Adipose tissue (tissue), 3 donors: Measurements from ENCODE around the gene PTPN3. TPM values are rescaled to one million over a fixed set of nuclear protein-coding genes. Genes with fewer than 3 reads are reported as not detected.

ENCODE experiments used
- H3K27ac ChIP-seq: one replicate; pipeline ENCODE4 v1.5.1; 2013; ENCODE audit warnings: low read depth, low read length
- WGBS, 3 donors: extraction: QIAGEN DNeasy Blood & Tissue Kit; methylation state at CpG; one replicate each; pipeline ENCODE4 v1.1.7; 2013; 5-methylcytosine and 5-hydroxymethylcytosine counted together
- polyA plus RNA-seq, 3 donors: library from polyadenylated mRNA; stranded (reverse); fragments of 200-250 nt; gene quantifications; one replicate each; pipeline ENCODE4 v1.2.3, GENCODE V29; 2013
- donor health status: healthy with polysubstance abuse.
- donor health status: Bipolar disorder and iron deficiency.
- donor health status: healthy.

PTPN3 gene
- polyA plus RNA-seq, 3 donors = 2.2 to 9.0 (median 8.1) TPM

GRCh38 chr9:109463924-109464625 lies 34.0 kb downstream of the PTPN3 start:
- H3K27ac ChIP-seq = no peak overlapping the region
- WGBS, 3 donors = 76 to 81% (median 79%) methylated on average over 7 of the region's 7 CpGs

DNA sequence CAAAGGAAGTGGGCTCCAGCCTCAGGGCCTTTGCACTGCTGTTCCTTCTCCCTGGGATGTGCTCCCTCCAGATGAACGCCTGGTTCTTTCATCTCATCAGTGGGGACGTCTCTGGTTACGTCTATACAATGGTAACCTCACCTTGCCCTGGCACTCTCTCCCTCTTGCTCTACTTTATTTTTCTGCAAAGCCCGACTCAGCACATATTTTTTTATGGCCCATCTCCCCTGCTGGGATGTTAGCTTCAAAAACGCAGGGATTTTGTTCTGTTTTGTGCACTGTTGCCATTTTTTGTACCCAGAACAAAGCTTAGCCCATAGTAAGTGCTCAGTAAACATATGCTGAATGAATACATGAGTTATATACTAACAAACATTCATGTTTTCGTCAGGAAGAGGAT lies 37.5 kb downstream of the PTPN3 start:
- WGBS, 3 donors = 82 to 91% (median 83%) methylated on average over 6 of the region's 6 CpGs
- H3K27ac ChIP-seq = no peak overlapping the region

DNA sequence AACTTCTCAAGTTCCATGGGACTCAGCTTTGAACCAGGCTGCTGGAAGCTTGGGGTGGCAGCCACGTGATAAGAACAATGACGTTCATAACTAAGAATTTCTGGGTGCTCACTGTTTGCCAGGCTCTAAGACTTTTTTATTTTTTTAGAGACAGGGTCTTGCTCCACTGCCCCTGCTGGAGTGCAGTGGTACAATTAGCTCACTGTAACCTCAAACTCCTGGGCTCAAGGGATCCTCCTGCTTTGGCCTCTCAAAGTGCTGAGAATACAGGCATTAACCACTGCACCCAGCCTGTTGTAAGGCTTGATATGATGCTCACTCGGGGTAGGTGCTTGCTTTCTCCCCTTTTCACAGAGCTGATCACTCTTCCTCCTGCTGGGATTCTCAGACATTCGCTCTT lies 38.7 kb downstream of the PTPN3 start:
- no peak overlapping the region for H3K27ac ChIP-seq
- WGBS, 3 donors = 66 to 82% (median 82%) methylated on average over 4 of the region's 4 CpGs

DNA sequence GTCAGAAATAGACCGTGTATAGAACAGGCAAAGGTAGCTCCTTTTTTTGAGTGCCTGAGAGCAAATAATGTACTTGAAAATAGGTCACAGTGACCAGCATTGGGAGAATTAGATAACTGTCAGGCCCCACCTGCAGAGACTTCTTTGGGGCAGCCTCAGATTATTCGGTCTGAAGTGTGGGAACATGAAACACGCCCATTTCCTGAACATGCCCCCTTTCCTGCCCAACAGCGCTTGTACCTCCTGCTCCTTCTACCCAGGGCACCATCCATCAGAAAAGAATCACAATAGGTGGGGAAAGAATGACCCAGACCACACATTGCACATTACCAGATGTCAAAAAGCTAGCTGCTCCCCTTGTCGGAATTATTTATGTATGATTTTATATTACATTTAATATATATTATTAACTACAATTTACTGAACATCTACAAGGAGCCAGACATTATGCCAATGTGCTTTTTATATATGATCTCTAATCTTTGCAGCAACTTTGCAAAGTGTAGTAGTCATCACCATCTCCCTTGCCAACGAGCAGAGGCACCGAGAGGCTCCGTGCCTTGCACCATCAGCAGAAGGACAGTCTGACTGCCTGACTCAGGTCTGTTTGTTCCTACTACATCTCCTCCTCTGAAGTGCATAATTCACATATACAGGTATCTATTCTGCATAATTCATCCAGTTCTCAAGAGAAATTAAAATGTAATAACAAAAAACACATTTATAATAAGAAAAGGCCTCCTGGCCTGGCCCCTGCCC lies 39.5 kb downstream of the PTPN3 start:
- WGBS, 3 donors = 66 to 76% (median 72%) methylated on average over 8 of the region's 8 CpGs
- no peak overlapping the region for H3K27ac ChIP-seq

DNA sequence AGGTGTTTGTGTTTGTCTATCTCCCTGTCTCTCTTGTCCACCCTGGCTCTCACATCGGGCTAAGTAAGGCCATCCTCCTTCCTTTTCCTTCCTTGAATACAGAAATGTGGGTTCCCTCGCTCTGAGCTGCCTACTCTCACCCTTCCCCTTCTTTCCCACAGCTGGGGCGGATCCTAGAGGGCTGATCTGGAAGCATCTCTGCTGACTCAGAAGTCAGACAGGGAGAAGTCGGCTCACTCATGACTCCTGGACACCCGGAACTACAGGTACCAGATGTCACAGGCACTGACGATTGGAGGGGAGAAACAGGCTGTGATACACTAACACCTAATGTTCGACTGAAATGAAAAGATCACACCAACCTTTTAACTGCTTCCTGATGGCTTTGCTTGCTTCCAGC lies 41.3 kb downstream of the PTPN3 start:
- no peak overlapping the region for H3K27ac ChIP-seq
- 66 to 82% (median 74%) methylated on average over 7 of the region's 7 CpGs for WGBS, 3 donors

GRCh38 chr9:109455861-109456260 lies 42.2 kb downstream of the PTPN3 start:
- H3K27ac ChIP-seq = no peak overlapping the region
- 73 to 83% (median 74%) methylated on average over 11 of the region's 11 CpGs for WGBS, 3 donors

DNA sequence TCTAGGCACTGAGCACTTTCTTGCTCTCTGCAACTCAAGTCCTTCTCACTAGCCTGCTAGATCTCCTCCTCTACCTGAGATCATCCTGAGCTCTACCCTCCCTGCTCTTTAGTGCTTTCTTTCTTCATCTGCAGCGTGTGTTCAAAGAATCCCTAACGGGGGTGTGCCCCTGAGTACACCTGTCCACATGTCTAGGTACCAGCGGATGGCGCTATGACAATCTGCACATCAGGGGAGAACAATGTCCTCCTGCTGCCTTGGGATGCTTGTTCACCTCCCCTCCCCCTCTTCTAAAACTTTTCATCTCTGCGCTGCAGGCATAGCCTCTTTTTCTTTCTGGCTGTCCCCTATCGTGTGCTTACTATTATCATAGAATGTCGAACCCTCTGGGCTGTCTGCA lies 42.7 kb downstream of the PTPN3 start:
- 77 to 90% (median 83%) methylated on average over 7 of the region's 7 CpGs for WGBS, 3 donors

DNA sequence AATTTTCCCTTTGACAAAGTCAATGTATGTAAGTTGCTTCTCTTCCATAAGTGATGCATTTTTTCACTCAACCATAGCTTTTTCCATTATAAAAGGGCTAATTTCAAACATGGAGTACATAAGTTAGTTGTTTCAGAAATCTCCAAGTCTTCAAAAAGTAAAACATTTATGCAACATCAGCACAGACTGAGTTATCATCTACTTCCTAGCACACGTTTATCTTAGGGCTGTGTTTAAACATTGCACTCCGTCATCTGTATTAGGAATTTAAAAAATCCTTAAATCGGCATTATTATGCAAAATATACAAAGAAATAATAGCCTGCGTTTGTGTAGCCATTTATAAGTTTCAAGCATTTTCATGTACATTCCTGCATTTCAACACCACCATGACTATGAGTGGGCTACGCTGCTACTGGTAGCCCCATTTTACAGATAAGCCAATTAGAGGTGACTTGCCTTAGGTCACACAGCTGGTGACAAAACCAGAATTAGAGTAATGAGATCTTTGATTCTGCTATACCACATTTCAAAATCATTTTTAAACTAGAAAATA lies 43.4 kb downstream of the PTPN3 start:
- H3K27ac ChIP-seq = no peak overlapping the region
- 72 to 83% (median 78%) methylated on average over 5 of the region's 5 CpGs for WGBS, 3 donors

More for the DNA sequence above, 42.7 kb downstream of the PTPN3 start:
- H3K27ac ChIP-seq = no peak overlapping the region

DNA sequence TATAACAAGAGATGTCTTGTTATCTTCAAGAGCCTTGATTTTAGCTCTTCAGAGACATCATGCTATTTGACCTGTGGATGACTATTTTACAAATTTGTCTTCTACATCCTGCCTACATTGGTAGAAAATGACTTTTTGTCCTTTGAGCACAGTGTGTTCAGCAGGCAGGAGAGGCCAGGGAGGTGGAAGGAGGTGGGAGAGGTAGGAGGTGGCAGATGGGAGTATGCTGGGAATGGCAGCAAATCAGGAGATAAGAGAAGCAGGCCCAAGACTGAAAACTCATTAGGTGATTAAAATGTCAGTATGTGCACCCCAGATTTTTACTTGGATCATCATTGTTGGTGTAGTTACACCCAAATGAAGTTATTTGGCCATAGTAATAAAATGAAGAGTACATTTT lies 44.1 kb downstream of the PTPN3 start:
- H3K27ac ChIP-seq = no peak overlapping the region

DNA sequence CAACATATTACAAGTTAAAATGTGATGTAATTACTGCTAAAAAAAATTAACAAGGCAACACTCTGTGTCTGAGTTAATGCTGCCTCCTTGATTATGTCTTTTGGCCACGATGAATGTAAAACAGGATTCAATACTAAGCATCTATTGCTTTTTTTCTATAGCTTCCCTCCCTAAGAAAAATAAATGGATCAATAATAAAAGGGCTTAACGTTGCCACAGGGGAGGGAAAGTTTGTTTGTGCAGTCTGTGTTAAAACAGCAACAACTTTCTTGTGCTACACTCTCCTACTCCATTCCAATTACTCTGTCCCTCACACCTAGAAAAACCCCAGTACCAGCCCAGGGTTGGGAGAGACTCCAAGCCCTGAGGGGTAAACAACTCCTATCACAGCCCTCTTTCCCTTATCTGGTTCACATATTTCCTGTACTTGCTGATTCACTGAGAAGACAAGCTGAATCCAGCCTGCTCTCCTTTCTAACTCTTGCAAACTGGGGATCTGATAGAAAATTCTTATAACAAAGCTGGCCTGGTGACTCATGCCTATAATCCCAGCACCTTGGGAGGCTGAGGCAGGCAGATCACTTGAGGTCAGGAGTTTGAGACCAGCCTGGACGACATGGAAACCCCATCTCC lies 44.8 kb downstream of the PTPN3 start:
- no peak overlapping the region for H3K27ac ChIP-seq
- WGBS, 3 donors = 60 to 71% (median 70%) methylated on average over 3 of the region's 3 CpGs

GRCh38 chr9:109452761-109453160 lies 45.3 kb downstream of the PTPN3 start:
- WGBS, 3 donors = 89 to 97% (median 89%) methylated on average over 3 of the region's 3 CpGs
- H3K27ac ChIP-seq = no peak overlapping the region

DNA sequence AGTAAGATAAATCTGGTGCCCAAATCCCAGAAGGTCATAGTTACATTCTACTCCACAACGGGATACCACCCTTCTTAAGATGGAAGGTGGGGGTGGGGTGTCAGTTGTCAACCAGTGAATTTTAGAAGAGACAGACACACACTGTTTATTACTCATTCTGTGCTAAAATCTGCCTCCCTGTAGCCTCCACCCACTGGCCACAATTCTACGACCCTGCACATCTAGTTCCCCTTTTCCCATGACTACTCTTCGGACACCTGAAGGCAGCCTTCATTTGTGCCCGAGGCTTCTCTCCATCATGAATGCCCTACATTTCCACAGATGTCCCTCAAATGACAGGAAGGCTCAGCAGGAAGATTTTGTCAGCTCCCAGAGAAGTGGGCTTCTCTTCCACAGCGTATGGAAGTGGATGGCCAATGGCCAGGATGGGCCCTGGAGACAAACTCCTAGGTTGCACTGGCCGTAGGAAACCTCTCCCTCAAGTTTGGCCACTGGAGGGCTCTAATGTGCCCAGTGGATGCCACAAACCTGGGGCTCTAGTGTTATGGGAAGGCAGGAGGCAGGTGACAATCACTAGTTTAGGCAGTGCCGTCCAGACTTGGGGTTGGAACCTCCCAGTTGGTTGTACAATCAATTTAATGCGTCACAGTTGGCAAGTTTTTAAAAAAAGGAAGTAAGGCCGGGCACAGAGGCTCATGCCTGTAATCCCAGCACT lies 46.6 kb downstream of the PTPN3 start:
- 66 to 80% (median 67%) methylated on average over 9 of the region's 9 CpGs for WGBS, 3 donors
- H3K27ac ChIP-seq = no peak overlapping the region

DNA sequence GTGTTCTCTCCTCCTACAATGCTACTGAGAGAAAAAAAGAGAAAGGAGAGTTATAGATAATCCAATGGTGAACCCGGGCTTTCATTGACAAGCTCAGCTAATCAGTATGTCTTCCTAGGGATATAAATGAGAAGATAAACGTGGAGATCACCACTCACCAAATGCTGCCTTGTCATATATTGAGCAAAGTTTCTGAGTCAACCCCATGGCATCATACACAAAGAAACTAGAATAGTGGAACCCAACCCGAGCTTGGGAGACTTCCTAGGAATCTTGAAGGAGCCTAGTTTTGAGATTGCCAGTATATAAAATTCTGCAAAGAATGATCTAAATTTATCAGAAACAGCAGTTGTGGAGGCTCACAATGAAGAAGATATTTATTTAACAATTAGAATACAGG lies 47.8 kb downstream of the PTPN3 start:
- H3K27ac ChIP-seq = no peak overlapping the region
- WGBS, 3 donors = 49 to 84% (median 80%) methylated on average over 3 of the region's 3 CpGs

GRCh38 chr9:109449036-109449798 lies 48.9 kb downstream of the PTPN3 start:
- WGBS, 3 donors = 82 to 95% (median 89%) methylated on average over 12 of the region's 12 CpGs
- no peak overlapping the region for H3K27ac ChIP-seq

GRCh38 chr9:109448223-109448622 lies 49.9 kb downstream of the PTPN3 start:
- 82 to 97% (median 87%) methylated on average over 3 of the region's 3 CpGs for WGBS, 3 donors
- no peak overlapping the region for H3K27ac ChIP-seq

DNA sequence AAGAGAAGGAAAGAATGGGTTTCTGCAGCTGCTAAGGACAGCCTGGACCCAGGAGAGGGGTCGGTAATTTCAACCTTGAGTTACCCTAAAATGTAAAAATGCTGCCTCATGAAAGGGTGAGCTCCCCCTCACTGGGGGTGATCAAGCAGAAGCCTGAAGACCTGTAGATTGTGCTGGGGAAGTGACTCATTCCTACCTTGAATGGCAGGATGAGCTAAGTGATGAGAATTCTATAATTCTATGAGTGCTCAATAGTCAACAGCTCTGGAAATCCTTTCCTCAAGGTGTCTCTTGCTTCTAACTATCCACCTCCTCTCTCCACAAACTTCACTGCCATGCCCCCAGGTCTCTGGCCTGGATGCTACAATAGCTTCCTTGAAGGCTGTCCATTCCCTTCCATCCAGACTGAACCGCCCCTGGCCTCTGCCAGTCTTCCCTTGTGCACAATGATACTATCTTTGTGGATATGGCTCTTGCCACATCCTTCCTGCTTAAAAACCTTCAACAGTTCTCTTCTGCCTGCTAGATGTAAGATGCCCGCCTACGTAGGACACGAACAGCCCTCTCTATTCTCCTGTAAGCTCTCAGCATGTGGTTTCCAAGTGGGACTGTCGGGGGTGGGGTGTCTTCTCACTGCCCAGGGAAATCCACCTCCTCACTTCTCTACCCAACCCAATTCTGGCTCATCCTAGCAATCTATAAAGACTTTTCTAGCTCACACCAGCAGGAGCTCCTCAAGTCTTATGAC lies 50.6 kb downstream of the PTPN3 start:
- no peak overlapping the region for H3K27ac ChIP-seq
- WGBS, 3 donors = 61 to 88% (median 63%) methylated on average over 6 of the region's 6 CpGs

DNA sequence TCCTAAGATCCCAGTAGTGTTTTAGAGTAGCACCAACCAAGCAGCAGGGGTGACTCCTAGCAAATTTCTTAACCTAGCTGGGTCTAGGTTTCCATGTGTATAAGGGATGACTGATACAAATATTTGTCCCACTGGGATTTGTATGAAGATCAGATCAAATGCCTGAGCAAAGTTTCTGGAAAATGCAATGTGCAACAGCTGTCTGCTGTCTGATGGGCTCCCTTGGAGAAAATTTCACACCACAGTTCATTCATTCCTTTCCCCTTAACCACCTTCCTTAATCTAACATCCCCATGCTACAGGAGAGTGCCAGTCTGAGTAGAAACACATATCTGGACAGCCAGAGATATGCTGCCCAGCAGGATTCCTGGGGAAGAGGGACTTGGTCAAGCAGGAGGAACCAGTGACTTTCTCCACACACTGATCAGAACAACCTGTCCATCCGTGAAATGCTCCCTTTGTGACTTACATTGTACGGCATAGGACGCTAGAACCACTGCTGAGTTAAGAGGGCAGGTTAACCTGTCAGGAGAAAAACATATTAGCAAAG lies 53.3 kb downstream of the PTPN3 start:
- 84 to 92% (median 88%) methylated on average over 3 of the region's 3 CpGs for WGBS, 3 donors

More for the DNA sequence above, 53.3 kb downstream of the PTPN3 start:
- no peak overlapping the region for H3K27ac ChIP-seq
